Activated T-helper 2 cell treated with anti-CD3 and anti-CD28 coated beads, Interferon-gamma antibody, Interleukin-2, Interleukin-4, amounts not matched to agents 10 μg/mL and 5 μg/mL and 100 μg/mL, durations not matched to agents 14 hours and 24 hours and 36 hours (primary cell): ENCODE results near the gene KCNG2. TPM values are rescaled to one million over a fixed set of nuclear protein-coding genes. Genes with fewer than 3 reads are reported as not detected.
A peak's percentile ranks its signal among the peaks of the same experiment; 100 is the strongest.

Source experiments
- DNase-seq: peaks from one replicate; pipeline ENCODE4 v3.0.0; 2021; ENCODE audit warnings: low spot score
- H3K27ac Mint-ChIP-seq: one replicate; pipeline ENCODE4 v1.8.0; 2021; ENCODE audit warnings: mixed read lengths
- H3K27me3 Mint-ChIP-seq: one replicate; pipeline ENCODE4 v1.8.0; 2021; ENCODE audit warnings: low read depth, mixed read lengths
- H3K36me3 Mint-ChIP-seq: one replicate; pipeline ENCODE4 v1.8.0; 2021; ENCODE audit warnings: low read depth, mixed read lengths
- H3K4me1 Mint-ChIP-seq: one replicate; pipeline ENCODE4 v1.8.0; 2021; ENCODE audit warnings: low read depth, mixed read lengths
- H3K4me3 Mint-ChIP-seq: one replicate; pipeline ENCODE4 v1.8.0; 2021; ENCODE audit warnings: low read depth, mild to moderate bottlenecking, moderate library complexity, mixed read lengths
- H3K9me3 Mint-ChIP-seq: one replicate; pipeline ENCODE4 v1.8.0; 2021; ENCODE audit warnings: mixed read lengths
- intact Hi-C: fragments of 100-400 bp; cut with micrococcal nuclease; formaldehyde crosslinking; loops from one replicate; pipeline ENCODE4 v1.15.1; 2023
- total RNA-seq: library from RNA; stranded (reverse); gene quantifications from 2 replicates; pipeline ENCODE4 v1.2.3, GENCODE V29; 2022

Gene KCNG2
- total RNA-seq, 1 donor from 2014 or later, result not detected

GRCh38 chr18:79947881-79948610 lies 150.3 kb downstream of the KCNG2 start:
- H3K36me3 Mint-ChIP-seq, result peaks cover 33% of the 10 kb centered on the region
- intact Hi-C loops, result no loop called here

GRCh38 chr18:79948719-79949411 lies 151.1 kb downstream of the KCNG2 start:
- H3K4me3 Mint-ChIP-seq, result peak overlapping the region; percentile 22
- H3K27ac Mint-ChIP-seq, result no peak overlapping the region
- no peaks in the 10 kb centered on the region for H3K27me3 Mint-ChIP-seq
- H3K4me1 Mint-ChIP-seq, result peaks cover 35% of the 10 kb centered on the region
- no peaks in the 10 kb centered on the region for H3K9me3 Mint-ChIP-seq
- H3K36me3 Mint-ChIP-seq, result peaks cover 32% of the 10 kb centered on the region
- DNase-seq, result no peak
- intact Hi-C loops, result no loop called here

More at GRCh38 chr18:79947881-79948610, 150.3 kb downstream of the KCNG2 start:
- Mint-ChIP-seq H3K27ac (no peak overlapping the region), H3K4me3 (peak overlapping the region; percentile 22), H3K9me3 (no peaks in the 10 kb centered on the region), H3K27me3 (no peaks in the 10 kb centered on the region), H3K4me1 (peaks cover 32% of the 10 kb centered on the region)
- no peak for DNase-seq

Other genes with a start within 250 kb of the KCNG2 start
- gene CTDP1, start 118.1 kb upstream of the KCNG2 start, total RNA-seq, result 42.0 and 43.3 TPM in 2 replicates
- gene SLC66A2, start 153.7 kb downstream of the KCNG2 start, total RNA-seq, result 48.1 and 49.5 TPM in 2 replicates
- 12.0 and 15.5 TPM in 2 replicates for gene HSBP1L1, start 166.7 kb downstream of the KCNG2 start, total RNA-seq
- 181 and 194 TPM in 2 replicates for gene TXNL4A, start 190.6 kb downstream of the KCNG2 start, total RNA-seq
- gene RBFA, start 236.5 kb downstream of the KCNG2 start, total RNA-seq, result 48.4 and 49.4 TPM in 2 replicates